K562 (cell line): Measurements from ENCODE around the gene ZBTB8A. TPM values are rescaled to one million over a fixed set of nuclear protein-coding genes. Genes with fewer than 3 reads are reported as not detected.

Experiments used
- ATAC-seq: fragments of 200-7000 bp; cut with Tn5 transposase; 3 replicates; pipeline ENCODE4 v1.9.1; 2020; ENCODE audit warnings: moderate library complexity
- BruUV-seq: library from RNA; stranded (reverse); fragments of 400-500 nt; replicated peaks from 2 replicates; lab custom pipeline; 2021; lab: Mats Ljungman, UMichigan
- CTCF ChIA-PET: fragments of 300-600 bp; formaldehyde crosslinking; extraction: SDS; loops from one replicate; lab custom pipeline; 2021; ENCODE audit warnings: low intra/inter-chr PET ratio; lab: Yijun Ruan, JAX
- POLR2A ChIA-PET: fragments of 300-600, 350-650 bp; sonication (Branson Sonifier 250); formaldehyde crosslinking; extraction: SDS; loops from one replicate; lab custom pipeline; 2021; ENCODE audit warnings: antibody characterized with exemption, inconsistent platforms; lab: Yijun Ruan, JAX
- DNase-seq, 4 experiments: peaks; one replicate each; pipeline versions ENCODE4 v3.0.0 to v3.0.0-alpha.2; 2011 to 2018; ENCODE audit warnings: low spot score in 3 of 4, mixed read lengths in 3 of 4; ENCODE audit errors: extremely low read depth in 1 of 4
- FAIRE-seq: peaks from 2 replicates; lab custom pipeline; 2011; peaks lifted over from hg19 to GRCh38; lab: Jason Lieb, UNC
- H2AFZ ChIP-seq: 2 replicates; pipeline ENCODE4 v1.6.0; 2011; ENCODE audit warnings: low read depth, low read length, control low read depth, inconsistent platforms
- H3K27ac ChIP-seq: fragments of 200-600 bp; 3 replicates; pipeline ENCODE4 v1.8.0; 2011; ENCODE audit warnings: low read depth, mild to moderate bottlenecking, control low read depth, inconsistent platforms, low read length, moderate library complexity, mixed read lengths; ENCODE audit errors: extremely low read depth
- H3K27me3 ChIP-seq, 2 experiments: fragments of 300-600 bp in 1 of 2; 2 replicates in 1 of 2; 3 replicates in 1 of 2; pipeline versions ENCODE4 v1.6.0 to v1.8.0; 2011; ENCODE audit warnings: inconsistent platforms in 2 of 2, low read length in 2 of 2, mild to moderate bottlenecking in 1 of 2, mixed read lengths in 1 of 2, moderate library complexity in 1 of 2; ENCODE audit not compliant: control insufficient read depth in 2 of 2, insufficient read depth in 2 of 2
- H3K36me3 ChIP-seq: fragments of 300-600 bp; 3 replicates; pipeline ENCODE4 v1.8.0; 2011; ENCODE audit warnings: mild to moderate bottlenecking, low read length, inconsistent platforms; ENCODE audit not compliant: control insufficient read depth, insufficient read depth
- H3K4me1 ChIP-seq, 2 experiments: fragments of 200-600 bp in 1 of 2; replicated peaks in 1 of 2; 2 replicates in 1 of 2; 3 replicates in 1 of 2; pipeline versions ENCODE4 v1.5.1 to v1.8.0; 2011; ENCODE audit warnings: inconsistent platforms in 2 of 2, low read length in 2 of 2, mild to moderate bottlenecking in 1 of 2, mixed read lengths in 1 of 2, moderate library complexity in 1 of 2; ENCODE audit not compliant: control insufficient read depth in 2 of 2, insufficient read depth in 2 of 2
- H3K4me2 ChIP-seq: 2 replicates; pipeline ENCODE4 v1.6.1; 2011; ENCODE audit warnings: low read length, control low read depth, inconsistent platforms, mixed read lengths; ENCODE audit not compliant: insufficient read depth
- H3K4me3 ChIP-seq: fragments of 200-600 bp; sonication (generic), shearing (Covaris generic); 2 replicates; pipeline ENCODE4 v1.5.1; 2016; ENCODE audit warnings: control low read depth, inconsistent platforms
- H3K79me2 ChIP-seq: fragments of 200-600 bp; 3 replicates; pipeline ENCODE4 v1.8.0; 2011; ENCODE audit warnings: low read length, inconsistent platforms; ENCODE audit not compliant: control insufficient read depth, insufficient read depth
- H3K9ac ChIP-seq, 2 experiments: 2 replicates each; pipeline versions ENCODE4 v1.6.0 to v1.6.1; 2011; ENCODE audit warnings: low read depth in 2 of 2, low read length in 2 of 2, control low read depth in 1 of 2, inconsistent platforms in 1 of 2, mild to moderate bottlenecking in 1 of 2, mixed read lengths in 1 of 2; ENCODE audit not compliant: insufficient read depth in 1 of 2
- H3K9me1 ChIP-seq: one replicate; pipeline ENCODE4 v1.6.0; 2011; ENCODE audit warnings: inconsistent platforms, mild to moderate bottlenecking, low read length, moderate library complexity; ENCODE audit not compliant: control insufficient read depth, insufficient read depth
- H3K9me3 ChIP-seq: replicated peaks from 2 replicates; pipeline ENCODE4 v1.5.1; 2011; ENCODE audit warnings: low read depth, low read length, inconsistent platforms; ENCODE audit not compliant: control insufficient read depth, insufficient read depth
- H4K20me1 ChIP-seq: replicated peaks from 2 replicates; pipeline ENCODE4 v1.6.1; 2011; ENCODE audit warnings: low read length, inconsistent platforms, mixed read lengths; ENCODE audit not compliant: control insufficient read depth, insufficient read depth
- BACH1 ChIP-seq: fragments of 200-800 bp; sonication (Bioruptor generic); IDR thresholded peaks from 2 replicates; pipeline ENCODE4 v1.6.1; 2016; ENCODE audit warnings: missing genetic modification characterization, missing compliant biosample characterization
- CCNT2 ChIP-seq: IDR thresholded peaks from 2 replicates; pipeline ENCODE4 v1.6.1; 2011; ENCODE audit warnings: borderline replicate concordance, low read depth, mild to moderate bottlenecking, moderate library complexity, mixed read lengths, low read length; ENCODE audit not compliant: insufficient read length; ENCODE audit errors: extremely low read depth
- E2F6 ChIP-seq, 2 experiments: IDR thresholded peaks; 2 replicates each; pipeline ENCODE4 v1.6.1; 2011; ENCODE audit warnings: borderline replicate concordance in 1 of 2, control low read depth in 1 of 2, low read depth in 1 of 2, low read length in 1 of 2, mild to moderate bottlenecking in 1 of 2, mixed read lengths in 1 of 2, moderate library complexity in 1 of 2; ENCODE audit not compliant: insufficient read depth in 1 of 2, insufficient read length in 1 of 2, poor library complexity in 1 of 2, severe bottlenecking in 1 of 2; ENCODE audit errors: extremely low read depth in 1 of 2
- ELF1 ChIP-seq: fragments of 200-800 bp; sonication (Bioruptor generic); IDR thresholded peaks from 2 replicates; pipeline ENCODE4 v1.6.1; 2016; ENCODE audit warnings: missing genetic modification characterization, missing compliant biosample characterization
- ERF ChIP-seq: fragments of 450-650 bp; formaldehyde crosslinking; IDR thresholded peaks from 2 replicates; pipeline ENCODE4 v1.4.0; 2020; ENCODE audit warnings: mild to moderate bottlenecking, mixed read lengths
- FOXA3 ChIP-seq, 2 experiments: fragments of 450-650 bp in 1 of 2; sonication (generic) in 1 of 2; formaldehyde crosslinking; IDR thresholded peaks in 1 of 2; conservative IDR thresholded peaks in 1 of 2; 2 replicates each; pipeline versions ENCODE4 v1.4.0 to v1.8.0; 2020 to 2022; ENCODE audit warnings: mild to moderate bottlenecking in 2 of 2, missing genetic modification reagents in 1 of 2
- HDAC1 ChIP-seq, 2 experiments: fragments of 450-650 bp; IDR thresholded peaks; 2 replicates each; pipeline ENCODE4 v1.6.1; 2016 to 2017; ENCODE audit warnings: inconsistent platforms in 1 of 2, mild to moderate bottlenecking in 1 of 2, moderate library complexity in 1 of 2
- KAT2B ChIP-seq: IDR thresholded peaks from one replicate; pipeline ENCODE4 v1.6.1; 2012; ENCODE audit warnings: low read depth, mild to moderate bottlenecking, control low read depth, inconsistent platforms, low read length, moderate library complexity
- KAT8 ChIP-seq: fragments of 450-650 bp; IDR thresholded peaks from 2 replicates; pipeline ENCODE4 v1.6.1; 2016; ENCODE audit warnings: low read depth, mild to moderate bottlenecking
- SMAD2 ChIP-seq: fragments of 150-350 bp; IDR thresholded peaks from 2 replicates; pipeline ENCODE4 v1.6.1; 2014; ENCODE audit warnings: low read depth, mild to moderate bottlenecking, low read length
- ZNF318 ChIP-seq, 2 experiments: fragments of 450-650 bp; IDR thresholded peaks; 2 replicates each; pipeline ENCODE4 v1.6.1; 2016; ENCODE audit warnings: mild to moderate bottlenecking in 2 of 2, borderline replicate concordance in 1 of 2, low read depth in 1 of 2, moderate library complexity in 1 of 2
- WGBS: fragments of 100-300 bp; shearing (Covaris generic); methylation state at CpG from one replicate; pipeline ENCODE4 v1.1.6; 2016; ENCODE audit warnings: low coverage, mixed read lengths; ENCODE audit not compliant: insufficient coverage; ENCODE audit errors: missing lambda C conversion rate; 5-methylcytosine and 5-hydroxymethylcytosine counted together
- in situ Hi-C: fragments of 300-500 bp; cut with MboI; formaldehyde crosslinking; loops from 4 replicates; pipeline ENCODE4 v1.15.0; 2018; ENCODE audit warnings: inconsistent platforms, mixed read lengths
- intact Hi-C: fragments of 100-400 bp; cut with micrococcal nuclease; formaldehyde crosslinking; loops from 2 replicates; pipeline ENCODE4 v1.14.2; 2022
- polyA plus RNA-seq, 8 experiments: library from polyadenylated mRNA; depleted of rRNA in 4 of 8; stranded (reverse) in 5 of 8; unstranded in 3 of 8; fragments of >200 nt; fragmentation: Nextera tagmentation in 2 of 8; fragmentation: Illumina TruSeq in 1 of 8; extraction: Ambion mirVana in 2 of 8; extraction: Trizol in 1 of 8; gene quantifications; 2 replicates each; pipeline versions ENCODE4 v1.2.1 to v1.2.3, GENCODE V29; 2011 to 2014; ENCODE audit warnings: inconsistent platforms in 1 of 8, missing spikeins in 1 of 8
- total RNA-seq, 7 experiments: library from RNA; depleted of rRNA in 6 of 7; stranded (reverse); fragments of >200 nt in 6 of 7; fragmentation: Illumina TruSeq in 2 of 7; extraction: Trizol in 2 of 7; gene quantifications; 2 replicates each; pipeline versions ENCODE4 v1.2.1 to v1.2.3, GENCODE V29; 2011 to 2021; ENCODE audit warnings: low replicate concordance in 1 of 7

ZBTB8A gene
- total and polyA plus RNA-seq, 9 of the 15 experiments (the other 6 are each of a cell fraction or from before 2014, with no cell fraction given), result 0.01 to 0.64 (median 0.09) TPM

- TF ChIP-seq FOXA3 (CRISPR knock-in tag; conservative IDR thresholded peaks at IDR 0.05 in 1 of 2, IDR thresholded peaks at IDR 0.05 in 1 of 2), result 0 out of 4 replicates have a peak, but pooled peaks of 1 of the 2 experiments have one; percentile 21
- TF ChIP-seq KAT2B, result no peak
- no peak for TF ChIP-seq CCNT2
- 0 out of 4 replicates have a peak, but pooled peaks of 1 of the 2 experiments have one; percentile 5 for TF ChIP-seq HDAC1 (IDR thresholded peaks at IDR 0.05)
Observed at GRCh38 chr1:32521165-32521564, 18.1 kb upstream of the ZBTB8A start (continued).

- no peak overlapping the region for H2AFZ ChIP-seq
- TF ChIP-seq ERF (CRISPR knock-in tag), result no peak
- no peak for TF ChIP-seq ZNF318 (IDR thresholded peaks at IDR 0.05; ENCODE audit: borderline replicate concordance in 1 of 2, low read depth in 1 of 2)
- no peak for TF ChIP-seq SMAD2
- TF ChIP-seq E2F6 (IDR thresholded peaks at IDR 0.05; ENCODE audit: borderline replicate concordance in 1 of 2, extremely low read depth in 1 of 2, insufficient read depth in 1 of 2, insufficient read length in 1 of 2, low read depth in 1 of 2, low read length in 1 of 2, poor library complexity in 1 of 2, severe bottlenecking in 1 of 2), result no peak
- TF ChIP-seq KAT8, result no peak
- TF ChIP-seq ELF1 (tag), result no peak
- TF ChIP-seq BACH1 (tag), result no peak
Observed at GRCh38 chr1:32525053-32525452, 14.2 kb upstream of the ZBTB8A start.

More at GRCh38 chr1:32525053-32525452, 14.2 kb upstream of the ZBTB8A start:
- Histone ChIP-seq H3K4me1 (no peaks in the 10 kb centered on the region; a peak in 1 of 5 replicates), H3K79me2 (no peaks in the 10 kb centered on the region), H4K20me1 (no peaks in the 10 kb centered on the region), H3K27me3 (peaks cover 5 to 9% of the 10 kb centered on the region in 2 experiments; a peak in 4 of 5 replicates), H3K9ac (no peak overlapping the region), H3K4me2 (no peak overlapping the region), H3K27ac (no peak overlapping the region), H3K9me1 (no peaks in the 10 kb centered on the region), H3K9me3 (no peaks in the 10 kb centered on the region), H3K36me3 (no peaks in the 10 kb centered on the region), H3K4me3 (no peak overlapping the region)
- in situ Hi-C loops, result no loop called here
- DNase-seq, result no peak
- BruUV-seq, result no TSS peak
- 31% methylated on average over 3 of the region's 3 CpGs for WGBS
- intact Hi-C loops, result loop anchor here (10.0 kb wide), 2 partner anchors 170 to 560 kb away; partner anchors contain the start of gene AZIN2
- ChIA-PET CTCF (no interaction called here), POLR2A (interaction anchor here (0.7 to 2.6 kb wide), 3 partner anchors 10 to 16 kb away, joined by 3 to 5 read pairs (median 5); no protein-coding TSS in a partner anchor)
- no peak for ATAC-seq
- FAIRE-seq, result no peak
